ENCODE measurements around the gene NPFFR1.

NPFFR1 gene

GRCh38 chr10:70309661-70310060 lies 25.9 kb upstream of the NPFFR1 start:
- no peak overlapping the region for H3K4me3 ChIP-seq (ENCODE audit: low read length in 2 of 2)
- no peaks in the 10 kb centered on the region for H3K27me3 ChIP-seq (ENCODE audit: control insufficient read depth in 3 of 3, insufficient read depth in 3 of 3, low read depth in 1 of 3, low read length in 3 of 3)
- H3K27ac ChIP-seq (replicated peaks; ENCODE audit: low read length): no peak overlapping the region
- no peak overlapping the region for H3K14ac ChIP-seq (ENCODE audit: low read length)
- no peak overlapping the region for H2BK12ac ChIP-seq (ENCODE audit: low read length)
- no peak overlapping the region for H3K18ac ChIP-seq (ENCODE audit: low read length)
- WGBS, 2 donors (ENCODE audit: extremely low coverage in 2 of 2, insufficient read length in 2 of 2, insufficient replicate concordance in 1 of 2): no CpG with 5 or more reads among the region's 7 CpGs
- H4K8ac ChIP-seq (ENCODE audit: low read depth, low read length): no peak overlapping the region
- no peak overlapping the region for H2BK120ac ChIP-seq (ENCODE audit: low read depth, low read length)
- H4K91ac ChIP-seq (ENCODE audit: low read depth, low read length, poor library complexity): no peak overlapping the region
- no peak overlapping the region for H3K4ac ChIP-seq (ENCODE audit: low read length)
- no peak overlapping the region for H3K9ac ChIP-seq (ENCODE audit: low read depth, low read length, poor library complexity)
- no peak overlapping the region for H2AFZ ChIP-seq (ENCODE audit: low read length)
- no peak overlapping the region for H3K23ac ChIP-seq (ENCODE audit: low read depth, low read length, poor library complexity)
- H2BK15ac ChIP-seq (ENCODE audit: low read length): no peak overlapping the region
- DNase-seq (ENCODE audit: low spot score): no peak
- H3K4me2 ChIP-seq (ENCODE audit: insufficient read depth, low read length, poor library complexity, severe bottlenecking): no peak overlapping the region
- no peak overlapping the region for H2BK5ac ChIP-seq (ENCODE audit: low read length)
- no peaks in the 10 kb centered on the region for H3K9me3 ChIP-seq (replicated peaks in 1 of 2; ENCODE audit: control insufficient read depth in 2 of 2, insufficient read depth in 1 of 2, low read depth in 1 of 2, low read length in 2 of 2)
- no peak overlapping the region for H2AK5ac ChIP-seq (ENCODE audit: low read depth, low read length)
- H3K79me1 ChIP-seq (ENCODE audit: low read depth, low read length): no peaks in the 10 kb centered on the region
- H3K4me1 ChIP-seq (ENCODE audit: control insufficient read depth in 2 of 2, insufficient read depth in 1 of 2, low read depth in 1 of 2, low read length in 2 of 2): no peaks in the 10 kb centered on the region
- no peaks in the 10 kb centered on the region for H3K36me3 ChIP-seq (replicated peaks in 1 of 2; ENCODE audit: control insufficient read depth in 2 of 2, insufficient read depth in 2 of 2, low read length in 2 of 2)

GRCh38 chr10:70308121-70309060 lies 24.6 kb upstream of the NPFFR1 start:
- Histone ChIP-seq H3K9ac (ENCODE audit: low read depth, low read length, poor library complexity) (no peak overlapping the region), H3K27me3 (ENCODE audit: control insufficient read depth in 3 of 3, insufficient read depth in 3 of 3, low read depth in 1 of 3, low read length in 3 of 3) (no peaks in the 10 kb centered on the region), H3K23ac (ENCODE audit: low read depth, low read length, poor library complexity) (no peak overlapping the region), H3K4me2 (ENCODE audit: insufficient read depth, low read length, poor library complexity, severe bottlenecking) (no peak overlapping the region), H4K91ac (ENCODE audit: low read depth, low read length, poor library complexity) (no peak overlapping the region), H2BK120ac (ENCODE audit: low read depth, low read length) (no peak overlapping the region), H2AFZ (ENCODE audit: low read length) (no peak overlapping the region), H4K8ac (ENCODE audit: low read depth, low read length) (no peak overlapping the region), H3K79me1 (ENCODE audit: low read depth, low read length) (no peaks in the 10 kb centered on the region), H3K4me3 (ENCODE audit: low read length in 2 of 2) (no peak overlapping the region), H3K18ac (ENCODE audit: low read length) (no peak overlapping the region), H2AK5ac (ENCODE audit: low read depth, low read length) (no peak overlapping the region), H2BK12ac (ENCODE audit: low read length) (no peak overlapping the region), H3K4me1 (ENCODE audit: control insufficient read depth in 2 of 2, insufficient read depth in 1 of 2, low read depth in 1 of 2, low read length in 2 of 2) (no peaks in the 10 kb centered on the region), H2BK15ac (ENCODE audit: low read length) (no peak overlapping the region), H3K4ac (ENCODE audit: low read length) (no peak overlapping the region), H3K27ac (replicated peaks; ENCODE audit: low read length) (no peak overlapping the region), H2BK5ac (ENCODE audit: low read length) (no peak overlapping the region), H3K9me3 (replicated peaks in 1 of 2; ENCODE audit: control insufficient read depth in 2 of 2, insufficient read depth in 1 of 2, low read depth in 1 of 2, low read length in 2 of 2) (no peaks in the 10 kb centered on the region), H3K14ac (ENCODE audit: low read length) (no peak overlapping the region), H3K36me3 (replicated peaks in 1 of 2; ENCODE audit: control insufficient read depth in 2 of 2, insufficient read depth in 2 of 2, low read length in 2 of 2) (no peaks in the 10 kb centered on the region)
- WGBS, 2 donors (ENCODE audit: extremely low coverage in 2 of 2, insufficient read length in 2 of 2, insufficient replicate concordance in 1 of 2): no CpG with 5 or more reads among the region's 19 CpGs
- no peak for DNase-seq (ENCODE audit: low spot score)

- Histone ChIP-seq H4K8ac (ENCODE audit: low read depth, low read length) (no peak overlapping the region), H2AK5ac (ENCODE audit: low read depth, low read length) (no peak overlapping the region), H2AFZ (ENCODE audit: low read length) (no peak overlapping the region), H3K36me3 (replicated peaks in 1 of 2; ENCODE audit: control insufficient read depth in 2 of 2, insufficient read depth in 2 of 2, low read length in 2 of 2) (no peaks in the 10 kb centered on the region), H3K18ac (ENCODE audit: low read length) (no peak overlapping the region), H3K4me1 (ENCODE audit: control insufficient read depth in 2 of 2, insufficient read depth in 1 of 2, low read depth in 1 of 2, low read length in 2 of 2) (no peaks in the 10 kb centered on the region), H2BK5ac (ENCODE audit: low read length) (no peak overlapping the region), H3K79me1 (ENCODE audit: low read depth, low read length) (no peaks in the 10 kb centered on the region), H3K9me3 (replicated peaks in 1 of 2; ENCODE audit: control insufficient read depth in 2 of 2, insufficient read depth in 1 of 2, low read depth in 1 of 2, low read length in 2 of 2) (no peaks in the 10 kb centered on the region), H3K4ac (ENCODE audit: low read length) (no peak overlapping the region), H4K91ac (ENCODE audit: low read depth, low read length, poor library complexity) (no peak overlapping the region), H3K27me3 (ENCODE audit: control insufficient read depth in 3 of 3, insufficient read depth in 3 of 3, low read depth in 1 of 3, low read length in 3 of 3) (no peaks in the 10 kb centered on the region), H3K9ac (ENCODE audit: low read depth, low read length, poor library complexity) (no peak overlapping the region), H2BK15ac (ENCODE audit: low read length) (no peak overlapping the region), H2BK120ac (ENCODE audit: low read depth, low read length) (no peak overlapping the region), H3K23ac (ENCODE audit: low read depth, low read length, poor library complexity) (no peak overlapping the region), H3K4me2 (ENCODE audit: insufficient read depth, low read length, poor library complexity, severe bottlenecking) (no peak overlapping the region), H2BK12ac (ENCODE audit: low read length) (no peak overlapping the region), H3K4me3 (ENCODE audit: low read length in 2 of 2) (no peak overlapping the region), H3K27ac (replicated peaks; ENCODE audit: low read length) (no peak overlapping the region), H3K14ac (ENCODE audit: low read length) (no peak overlapping the region)
- no peak for DNase-seq (ENCODE audit: low spot score)
- no CpG with 5 or more reads among the region's 5 CpGs for WGBS, 2 donors (ENCODE audit: extremely low coverage in 2 of 2, insufficient read length in 2 of 2, insufficient replicate concordance in 1 of 2)
Observed at GRCh38 chr10:70306886-70307520, 23.2 kb upstream of the NPFFR1 start.

- Histone ChIP-seq H3K36me3 (replicated peaks in 1 of 2; ENCODE audit: control insufficient read depth in 2 of 2, insufficient read depth in 2 of 2, low read length in 2 of 2) (no peaks in the 10 kb centered on the region), H4K91ac (ENCODE audit: low read depth, low read length, poor library complexity) (no peak overlapping the region), H2BK5ac (ENCODE audit: low read length) (no peak overlapping the region), H4K8ac (ENCODE audit: low read depth, low read length) (no peak overlapping the region), H2AFZ (ENCODE audit: low read length) (no peak overlapping the region), H2BK15ac (ENCODE audit: low read length) (no peak overlapping the region), H3K27ac (replicated peaks; ENCODE audit: low read length) (no peak overlapping the region), H3K9me3 (replicated peaks in 1 of 2; ENCODE audit: control insufficient read depth in 2 of 2, insufficient read depth in 1 of 2, low read depth in 1 of 2, low read length in 2 of 2) (no peaks in the 10 kb centered on the region), H3K14ac (ENCODE audit: low read length) (no peak overlapping the region), H2BK120ac (ENCODE audit: low read depth, low read length) (no peak overlapping the region), H3K4ac (ENCODE audit: low read length) (no peak overlapping the region), H3K4me2 (ENCODE audit: insufficient read depth, low read length, poor library complexity, severe bottlenecking) (no peak overlapping the region), H3K9ac (ENCODE audit: low read depth, low read length, poor library complexity) (no peak overlapping the region), H3K23ac (ENCODE audit: low read depth, low read length, poor library complexity) (no peak overlapping the region), H3K4me3 (ENCODE audit: low read length in 2 of 2) (no peak overlapping the region), H3K4me1 (ENCODE audit: control insufficient read depth in 2 of 2, insufficient read depth in 1 of 2, low read depth in 1 of 2, low read length in 2 of 2) (no peaks in the 10 kb centered on the region), H2AK5ac (ENCODE audit: low read depth, low read length) (no peak overlapping the region), H3K79me1 (ENCODE audit: low read depth, low read length) (no peaks in the 10 kb centered on the region), H3K27me3 (ENCODE audit: control insufficient read depth in 3 of 3, insufficient read depth in 3 of 3, low read depth in 1 of 3, low read length in 3 of 3) (no peaks in the 10 kb centered on the region), H2BK12ac (ENCODE audit: low read length) (no peak overlapping the region), H3K18ac (ENCODE audit: low read length) (no peak overlapping the region)
- no peak for DNase-seq (ENCODE audit: low spot score)
- no CpG with 5 or more reads among the region's 4 CpGs for WGBS, 2 donors (ENCODE audit: extremely low coverage in 2 of 2, insufficient read length in 2 of 2, insufficient replicate concordance in 1 of 2)
Observed at GRCh38 chr10:70306181-70306705, 22.4 kb upstream of the NPFFR1 start.

All from neuronal stem cell (in vitro differentiated cells).